SU-DHL-6 (cell line): Measurements from ENCODE around the gene WNT3.

Source experiments
- H2AFZ ChIP-seq: fragments of 200-600 bp; sonication (generic); 2 replicates; pipeline ENCODE4 v1.6.1; 2014; ENCODE audit warnings: low read depth, mild to moderate bottlenecking, moderate library complexity, mixed read lengths, antibody characterized with exemption, low read length; ENCODE audit not compliant: severe bottlenecking
- H3F3A ChIP-seq: fragments of 200-600 bp; shearing (Covaris generic); 2 replicates; pipeline ENCODE4 v1.6.0; 2016; ENCODE audit warnings: antibody characterized with exemption, mild to moderate bottlenecking; ENCODE audit not compliant: insufficient read depth
- H3K27ac ChIP-seq: fragments of 200-600 bp; sonication (generic); 2 replicates; pipeline ENCODE4 v1.5.1; 2016; ENCODE audit warnings: low read depth, mild to moderate bottlenecking, low read length, moderate library complexity, mixed read lengths
- H3K27me3 ChIP-seq: fragments of 200-600 bp; sonication (generic), shearing (Covaris generic); 2 replicates; pipeline ENCODE4 v1.6.0; 2014; ENCODE audit warnings: mild to moderate bottlenecking, low read length
- H3K36me3 ChIP-seq: fragments of 200-600 bp; sonication (generic); 2 replicates; pipeline ENCODE4 v1.6.1; 2014; ENCODE audit warnings: mild to moderate bottlenecking, low read length, mixed read lengths
- H3K4me2 ChIP-seq: fragments of 300-600, 200-600 bp; shearing (Covaris generic), sonication (generic); 2 replicates; pipeline ENCODE4 v1.6.0; 2014; ENCODE audit warnings: low read length, low read depth, mild to moderate bottlenecking; ENCODE audit not compliant: poor library complexity, severe bottlenecking
- H3K4me3 ChIP-seq: fragments of 200-600 bp; sonication (generic); 2 replicates; pipeline ENCODE4 v1.5.1; 2014; ENCODE audit warnings: antibody characterized with exemption, low read length, mild to moderate bottlenecking, mixed read lengths; ENCODE audit not compliant: insufficient read depth, poor library complexity, severe bottlenecking
- H3K79me2 ChIP-seq: fragments of 200-600 bp; sonication (generic); 2 replicates; pipeline ENCODE4 v1.6.1; 2014; ENCODE audit warnings: mild to moderate bottlenecking, low read length, moderate library complexity; ENCODE audit not compliant: insufficient read depth
- H3K9ac ChIP-seq: fragments of 200-600 bp; sonication (generic); 2 replicates; pipeline ENCODE4 v1.7.0; 2014; ENCODE audit warnings: mild to moderate bottlenecking, low read length
- H3K9me2 ChIP-seq: fragments of 200-600 bp; sonication (generic); replicated peaks from 2 replicates; pipeline ENCODE4 v1.6.1; 2014; ENCODE audit warnings: low read length; ENCODE audit not compliant: insufficient read depth
- H3K9me3 ChIP-seq: fragments of 200-600 bp; sonication (generic); 2 replicates; pipeline ENCODE4 v1.6.1; 2014; ENCODE audit warnings: low read length, mixed read lengths; ENCODE audit not compliant: insufficient read depth
- H4K20me1 ChIP-seq: fragments of 200-600 bp; sonication (generic); 2 replicates; pipeline ENCODE4 v1.6.1; 2014; ENCODE audit warnings: low read depth, mild to moderate bottlenecking, antibody characterized with exemption, low read length, moderate library complexity, mixed read lengths
- CTCF ChIP-seq: fragments of 200-600 bp; sonication (generic); IDR thresholded peaks from one replicate; pipeline ENCODE4 v1.5.1; 2017; ENCODE audit warnings: antibody characterized with exemption, mild to moderate bottlenecking, low read length, moderate library complexity; ENCODE audit not compliant: insufficient read depth, poor library complexity, severe bottlenecking
- EZH2phosphoT487 ChIP-seq: fragments of 200-600 bp; sonication (generic), shearing (Covaris generic); conservative IDR thresholded peaks from 2 replicates; pipeline ENCODE4 v1.6.1; 2018; ENCODE audit warnings: mild to moderate bottlenecking, antibody characterized with exemption, low read length, moderate library complexity, mixed read lengths

WNT3 gene

GRCh38 chr17:46788796-46789195, 29.7 kb downstream of the WNT3 start:
- H3F3A ChIP-seq: no peaks in the 10 kb centered on the region
- no peak overlapping the region for H3K9ac ChIP-seq
- no peaks in the 10 kb centered on the region for H3K9me3 ChIP-seq
- no peaks in the 10 kb centered on the region for H3K36me3 ChIP-seq
- no peaks in the 10 kb centered on the region for H3K9me2 ChIP-seq
- H3K4me3 ChIP-seq: no peak overlapping the region
- H4K20me1 ChIP-seq: no peaks in the 10 kb centered on the region
- no peaks in the 10 kb centered on the region for H3K79me2 ChIP-seq
- H2AFZ ChIP-seq: no peak overlapping the region
- H3K4me2 ChIP-seq: no peak overlapping the region
- no peak for TF ChIP-seq EZH2phosphoT487
- TF ChIP-seq CTCF: no peak
- 0 out of 2 replicates have a peak, but pooled peaks cover 3% of the 10 kb centered on the region for H3K27me3 ChIP-seq
- H3K27ac ChIP-seq: no peak overlapping the region

- H3K79me2 ChIP-seq: no peaks in the 10 kb centered on the region
- no peaks in the 10 kb centered on the region for H3F3A ChIP-seq
- no peak overlapping the region for H3K27ac ChIP-seq
- no peaks in the 10 kb centered on the region for H3K9me2 ChIP-seq
- no peak overlapping the region for H3K9ac ChIP-seq
- no peaks in the 10 kb centered on the region for H3K36me3 ChIP-seq
- no peaks in the 10 kb centered on the region for H3K9me3 ChIP-seq
- H3K4me3 ChIP-seq: no peak overlapping the region
- no peaks in the 10 kb centered on the region for H4K20me1 ChIP-seq
- no peak for TF ChIP-seq EZH2phosphoT487
- no peak for TF ChIP-seq CTCF
- 0 out of 2 replicates have a peak, but pooled peaks cover under 1% of the 10 kb centered on the region for H3K27me3 ChIP-seq
- no peak overlapping the region for H3K4me2 ChIP-seq
- H2AFZ ChIP-seq: no peak overlapping the region
Observed at GRCh38 chr17:46788300-46788699, 30.2 kb downstream of the WNT3 start.

GRCh38 chr17:46787478-46787877, 31.0 kb downstream of the WNT3 start:
- no peaks in the 10 kb centered on the region for H3K27me3 ChIP-seq
- H3K79me2 ChIP-seq: no peaks in the 10 kb centered on the region
- H3K4me3 ChIP-seq: no peak overlapping the region
- H3K27ac ChIP-seq: no peak overlapping the region
- no peaks in the 10 kb centered on the region for H3F3A ChIP-seq
- no peak for TF ChIP-seq EZH2phosphoT487
- no peak for TF ChIP-seq CTCF
- H3K4me2 ChIP-seq: no peak overlapping the region
- no peak overlapping the region for H3K9ac ChIP-seq
- H3K9me3 ChIP-seq: no peaks in the 10 kb centered on the region
- H3K36me3 ChIP-seq: no peaks in the 10 kb centered on the region
- no peaks in the 10 kb centered on the region for H4K20me1 ChIP-seq
- no peak overlapping the region for H2AFZ ChIP-seq
- H3K9me2 ChIP-seq: no peaks in the 10 kb centered on the region
